ENCODE data around the gene PRR14.
A peak's percentile ranks its signal among the peaks of the same experiment; 100 is the strongest.
"Not testable (repeated sequence)": the region's sequence is repeated elsewhere in the genome, so short reads cannot be mapped to it uniquely, and the experiment has no call there.

The PRR14 gene

GRCh38 chr16:30692396-30693064 lies 41.8 kb downstream of the PRR14 start:
- H3K9me3 ChIP-seq: no peaks in the 10 kb centered on the region
- H3K27me3 ChIP-seq: no peaks in the 10 kb centered on the region
- peaks cover 29 to 39% of the 10 kb centered on the region in 2 experiments for H3K4me1 ChIP-seq (ENCODE audit: control insufficient read depth in 1 of 2, insufficient read depth in 1 of 2, low read depth in 1 of 2, low read length in 1 of 2)
- H3K4me3 ChIP-seq (ENCODE audit: low read depth in 1 of 2, low read length in 1 of 2): peak overlapping the region in 1 of 2 experiments; percentile 44
- peak overlapping the region; percentile 81 for H3K27ac ChIP-seq
- TF ChIP-seq CTCF (IDR thresholded peaks at IDR 0.05): no peak
- no peaks in the 10 kb centered on the region for H3K36me3 ChIP-seq

GRCh38 chr16:30694926-30695693 lies 44.4 kb downstream of the PRR14 start:
- no peaks in the 10 kb centered on the region for H3K27me3 ChIP-seq
- no peak overlapping the region for H3K27ac ChIP-seq
- H3K9me3 ChIP-seq: no peaks in the 10 kb centered on the region
- H3K4me3 ChIP-seq (ENCODE audit: low read depth in 1 of 2, low read length in 1 of 2): no peak overlapping the region
- H3K4me1 ChIP-seq (ENCODE audit: control insufficient read depth in 1 of 2, insufficient read depth in 1 of 2, low read depth in 1 of 2, low read length in 1 of 2): peaks cover 48 to 57% of the 10 kb centered on the region in 2 experiments
- no peaks in the 10 kb centered on the region for H3K36me3 ChIP-seq
- TF ChIP-seq CTCF (IDR thresholded peaks at IDR 0.05): no peak

- Histone ChIP-seq H3K36me3 (peaks cover 12% of the 10 kb centered on the region), H3K4me1 (ENCODE audit: control insufficient read depth in 1 of 2, insufficient read depth in 1 of 2, low read depth in 1 of 2, low read length in 1 of 2) (peaks cover 49 to 55% of the 10 kb centered on the region in 2 experiments)
- H3K4me3 ChIP-seq (ENCODE audit: low read depth in 1 of 2, low read length in 1 of 2); H3K27ac ChIP-seq; H3K9me3 ChIP-seq; H3K27me3 ChIP-seq: not testable (repeated sequence)
These were observed 45.9 kb downstream of the PRR14 start for GRCh38 chr16:30696646-30697045.

GRCh38 chr16:30697264-30698138 lies 46.7 kb downstream of the PRR14 start:
- Histone ChIP-seq H3K4me1 (ENCODE audit: control insufficient read depth in 1 of 2, insufficient read depth in 1 of 2, low read depth in 1 of 2, low read length in 1 of 2) (peaks cover 45 to 46% of the 10 kb centered on the region in 2 experiments), H3K27ac (peak overlapping the region; percentile 100), H3K9me3 (no peaks in the 10 kb centered on the region), H3K4me3 (ENCODE audit: low read depth in 1 of 2, low read length in 1 of 2) (peak overlapping the region; percentile 91 to 100), H3K36me3 (peaks cover 21% of the 10 kb centered on the region), H3K27me3 (no peaks in the 10 kb centered on the region)
- TF ChIP-seq CTCF (IDR thresholded peaks at IDR 0.05): no peak

GRCh38 chr16:30698139-30698815 lies 47.5 kb downstream of the PRR14 start:
- Histone ChIP-seq H3K4me3 (ENCODE audit: low read depth in 1 of 2, low read length in 1 of 2) (peak overlapping the region; percentile 91 to 100), H3K27me3 (no peaks in the 10 kb centered on the region), H3K9me3 (no peaks in the 10 kb centered on the region), H3K36me3 (peaks cover 28% of the 10 kb centered on the region), H3K4me1 (ENCODE audit: control insufficient read depth in 1 of 2, insufficient read depth in 1 of 2, low read depth in 1 of 2, low read length in 1 of 2) (peaks cover 37 to 39% of the 10 kb centered on the region in 2 experiments), H3K27ac (peak overlapping the region; percentile 100)
- peak; percentile 50 for TF ChIP-seq CTCF (IDR thresholded peaks at IDR 0.05)
